ENCODE measurements around the gene C16orf95.

The C16orf95 gene

GRCh38 chr16:87352818-87353217 is 35.6 kb upstream of the C16orf95 start:
- Mint-ChIP-seq H3K27ac (no peak overlapping the region), H3K4me3 (no peak overlapping the region), H3K36me3 (ENCODE audit: low read depth) (peaks cover 10% of the 10 kb centered on the region), H3K9me3 (no peaks in the 10 kb centered on the region), H3K4me1 (no peaks in the 10 kb centered on the region), H3K27me3 (no peaks in the 10 kb centered on the region)
- DNase-seq (no peak), ATAC-seq (no peak)

- H3K4me3 Mint-ChIP-seq = no peak overlapping the region
- no peak for DNase-seq
- H3K27ac Mint-ChIP-seq = no peak overlapping the region
These were observed 34.1 kb upstream of the C16orf95 start for GRCh38 chr16:87351320-87351698.

DNA sequence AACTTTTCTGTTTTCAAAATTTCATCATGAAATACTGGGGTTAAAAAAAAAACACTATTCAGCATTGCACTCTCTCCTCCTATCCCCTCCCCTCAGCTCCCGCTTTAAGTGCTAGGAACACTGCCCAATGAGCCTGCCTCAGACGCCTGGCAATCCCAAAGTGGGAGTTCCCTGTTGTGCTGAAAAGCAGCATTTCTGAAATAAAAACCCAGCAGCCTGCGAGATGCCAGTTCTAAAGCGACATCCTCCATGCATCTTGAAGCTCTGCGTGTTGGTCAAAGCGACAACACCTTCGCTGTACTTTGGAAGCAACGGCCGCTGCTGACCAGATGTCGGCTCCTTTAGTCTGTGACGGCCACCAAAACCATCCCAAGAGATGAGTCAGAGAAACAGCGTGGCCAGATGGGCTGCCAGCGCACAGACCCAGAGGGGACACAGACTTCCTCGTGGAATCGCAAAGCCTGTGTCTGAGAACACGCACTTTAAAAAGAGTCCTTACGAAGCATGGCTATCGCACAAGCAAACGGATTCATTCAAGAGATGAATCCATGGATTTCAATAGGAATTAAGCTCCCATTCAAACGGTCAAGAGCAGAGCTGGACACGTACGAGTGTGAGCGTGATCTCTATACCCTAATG is 33.6 kb upstream of the C16orf95 start:
- ATAC-seq (no peak), DNase-seq (no peak)
- Mint-ChIP-seq H3K9me3 (no peaks in the 10 kb centered on the region), H3K27me3 (no peaks in the 10 kb centered on the region), H3K36me3 (ENCODE audit: low read depth) (peaks cover 9% of the 10 kb centered on the region), H3K4me3 (no peak overlapping the region), H3K27ac (no peak overlapping the region), H3K4me1 (peaks cover under 1% of the 10 kb centered on the region)

More at GRCh38 chr16:87351320-87351698, 34.1 kb upstream of the C16orf95 start:
- no peaks in the 10 kb centered on the region for H3K4me1 Mint-ChIP-seq
- no peaks in the 10 kb centered on the region for H3K27me3 Mint-ChIP-seq
- H3K9me3 Mint-ChIP-seq = no peaks in the 10 kb centered on the region
- H3K36me3 Mint-ChIP-seq (ENCODE audit: low read depth) = peaks cover 9% of the 10 kb centered on the region
- no peak for ATAC-seq

GRCh38 chr16:87350031-87350430 is 32.8 kb upstream of the C16orf95 start:
- Mint-ChIP-seq H3K27me3 (no peaks in the 10 kb centered on the region), H3K4me3 (no peak overlapping the region), H3K9me3 (no peaks in the 10 kb centered on the region), H3K36me3 (ENCODE audit: low read depth) (peaks cover 10% of the 10 kb centered on the region), H3K27ac (no peak overlapping the region), H3K4me1 (peaks cover 7% of the 10 kb centered on the region)
- ATAC-seq = no peak
- no peak for DNase-seq

DNA sequence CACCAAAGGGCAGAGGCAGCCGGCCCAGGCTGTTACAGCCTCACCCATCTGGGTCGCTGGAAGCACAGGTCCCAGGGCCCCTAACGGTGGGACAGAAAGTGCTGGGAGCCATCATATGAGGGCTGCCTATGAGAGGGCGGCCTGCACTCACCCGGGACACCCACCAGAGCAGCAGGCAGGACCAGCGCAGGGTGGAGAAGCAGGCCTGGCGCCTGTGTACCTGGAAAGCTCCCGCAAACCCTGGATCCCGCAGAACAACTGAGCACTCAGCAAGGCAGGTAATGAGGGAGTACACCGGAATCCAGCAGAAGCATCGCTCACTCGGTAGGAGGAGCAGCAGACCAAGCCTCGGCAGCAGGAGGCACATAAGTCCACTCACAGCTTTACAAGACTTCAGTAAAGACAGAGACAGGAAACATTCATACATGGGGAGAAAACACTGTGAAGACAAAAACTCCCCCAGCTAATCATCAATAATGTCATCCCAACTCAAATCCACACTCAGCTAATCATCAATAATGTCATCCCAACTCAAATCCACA is 31.5 kb upstream of the C16orf95 start:
- no peak overlapping the region for H3K4me3 Mint-ChIP-seq
- peaks cover 15% of the 10 kb centered on the region for H3K36me3 Mint-ChIP-seq (ENCODE audit: low read depth)
- ATAC-seq (no peak), DNase-seq (no peak)
- peaks cover 18% of the 10 kb centered on the region for H3K4me1 Mint-ChIP-seq
- H3K27ac Mint-ChIP-seq = no peak overlapping the region
- no peaks in the 10 kb centered on the region for H3K27me3 Mint-ChIP-seq
- no peaks in the 10 kb centered on the region for H3K9me3 Mint-ChIP-seq

DNA sequence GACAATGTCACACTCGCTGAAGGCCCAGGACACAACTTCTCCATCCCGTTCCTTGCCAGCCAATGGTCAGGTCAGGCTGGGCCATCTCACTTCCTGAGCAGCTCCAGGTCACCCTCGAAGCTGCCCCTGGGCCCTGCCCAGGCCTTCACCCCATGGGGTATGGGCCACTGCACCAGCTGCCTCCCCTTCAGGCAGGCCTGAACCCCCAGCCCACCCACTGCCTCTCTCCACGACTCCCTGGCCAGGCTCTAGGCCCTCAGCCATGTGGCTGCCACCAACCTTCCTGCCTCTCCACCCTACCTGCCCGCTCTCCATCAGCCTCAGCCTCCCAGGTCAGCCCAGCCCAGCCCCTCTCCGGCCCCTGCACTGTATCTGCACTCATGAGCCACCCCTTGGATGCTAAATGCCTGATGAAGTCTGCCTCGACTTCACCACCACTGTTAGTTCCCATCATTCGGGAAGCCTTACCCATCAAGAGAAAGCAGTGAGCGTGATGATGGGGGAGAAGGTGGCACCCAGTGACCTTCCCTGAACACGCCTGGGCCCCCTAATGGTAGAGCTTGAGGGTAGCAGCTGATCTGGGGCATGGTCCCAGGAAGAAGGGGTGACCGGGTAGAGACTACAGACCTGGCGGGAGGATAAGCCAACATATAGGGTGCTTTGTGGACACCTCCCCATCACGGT is 30.9 kb upstream of the C16orf95 start:
- H3K27me3 Mint-ChIP-seq = no peaks in the 10 kb centered on the region
- ATAC-seq = no peak

DNA sequence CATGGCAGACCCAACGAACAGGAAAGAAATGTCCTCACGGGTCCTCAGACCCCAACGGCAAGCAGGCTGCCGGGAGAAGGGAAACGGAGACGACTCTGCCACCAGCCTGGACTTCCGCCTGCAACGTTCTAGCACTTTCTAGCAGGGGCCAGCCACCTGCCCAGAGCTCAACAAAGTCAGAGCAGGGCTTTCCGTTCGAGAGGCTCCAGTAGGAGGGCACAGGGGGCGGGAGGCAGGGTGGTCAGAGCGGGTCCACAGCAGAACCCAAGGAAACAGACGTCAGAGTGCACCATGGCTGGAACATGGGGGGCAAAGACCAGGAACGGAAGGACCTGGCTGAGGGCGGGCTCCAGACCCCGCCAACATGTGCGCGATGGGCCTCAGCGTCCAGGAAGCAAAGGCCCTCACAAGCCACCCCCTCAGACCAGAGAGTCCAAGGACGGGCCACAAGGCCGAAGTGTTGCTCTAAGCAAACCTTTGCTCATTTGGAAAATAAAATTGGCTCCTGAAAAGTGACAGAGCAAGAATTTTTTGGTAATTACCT is 29.4 kb upstream of the C16orf95 start:
- H3K4me3 Mint-ChIP-seq = no peak overlapping the region
- H3K27me3 Mint-ChIP-seq = no peaks in the 10 kb centered on the region
- ATAC-seq = no peak
- peaks cover 26% of the 10 kb centered on the region for H3K36me3 Mint-ChIP-seq (ENCODE audit: low read depth)
- peaks cover 23% of the 10 kb centered on the region for H3K4me1 Mint-ChIP-seq
- H3K27ac Mint-ChIP-seq = no peak overlapping the region
- no peak for DNase-seq
- no peaks in the 10 kb centered on the region for H3K9me3 Mint-ChIP-seq

More for the DNA sequence above, 30.9 kb upstream of the C16orf95 start:
- H3K36me3 Mint-ChIP-seq (ENCODE audit: low read depth) = peaks cover 17% of the 10 kb centered on the region
- peaks cover 21% of the 10 kb centered on the region for H3K4me1 Mint-ChIP-seq
- H3K4me3 Mint-ChIP-seq = no peak overlapping the region
- H3K9me3 Mint-ChIP-seq = no peaks in the 10 kb centered on the region
- no peak overlapping the region for H3K27ac Mint-ChIP-seq
- no peak for DNase-seq

DNA sequence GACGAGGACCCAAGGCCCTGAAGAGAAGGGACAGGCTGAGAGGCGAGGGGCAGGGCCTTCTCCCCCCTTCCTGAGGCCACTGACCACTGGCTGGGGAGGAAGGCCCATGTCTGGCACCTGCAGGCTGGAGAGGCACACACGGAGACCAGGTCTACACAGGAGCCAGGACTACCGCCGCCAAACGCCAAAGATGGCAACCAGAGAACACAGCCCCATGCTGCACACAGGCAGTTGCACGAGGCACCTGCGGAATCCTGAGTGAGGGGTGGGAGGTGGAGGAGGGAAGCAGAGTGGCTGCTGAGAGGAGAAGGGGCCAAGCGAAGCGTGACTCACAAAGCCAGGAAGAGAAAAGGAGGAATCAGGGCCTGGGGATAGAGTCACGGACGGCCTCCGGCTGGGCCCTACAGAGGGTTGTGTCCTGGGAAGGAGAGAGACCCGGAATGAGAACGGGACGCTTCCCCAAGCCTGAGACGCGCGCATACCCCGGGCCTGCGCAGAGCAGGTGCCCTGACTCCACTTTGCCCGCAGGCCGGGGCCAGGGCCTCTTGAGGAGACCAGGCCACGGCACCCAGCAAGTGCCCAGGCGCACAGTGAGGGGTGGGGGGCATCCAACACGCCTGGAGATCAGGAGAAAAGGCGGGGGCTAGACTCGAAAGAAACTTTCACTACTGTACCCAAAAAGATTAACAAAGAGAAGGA is 28.7 kb upstream of the C16orf95 start:
- H3K27me3 Mint-ChIP-seq = no peaks in the 10 kb centered on the region
- DNase-seq (no peak), ATAC-seq (no peak)
- H3K9me3 Mint-ChIP-seq = no peaks in the 10 kb centered on the region
- H3K36me3 Mint-ChIP-seq (ENCODE audit: low read depth) = peaks cover 28% of the 10 kb centered on the region
- peak overlapping the region; percentile 92 for H3K27ac Mint-ChIP-seq
- H3K4me3 Mint-ChIP-seq = peak overlapping the region; percentile 60
- peaks cover 23% of the 10 kb centered on the region for H3K4me1 Mint-ChIP-seq

GRCh38 chr16:87344931-87345631 is 27.9 kb upstream of the C16orf95 start:
- no peaks in the 10 kb centered on the region for H3K9me3 Mint-ChIP-seq
- H3K4me1 Mint-ChIP-seq = peaks cover 23% of the 10 kb centered on the region
- no peaks in the 10 kb centered on the region for H3K27me3 Mint-ChIP-seq
- H3K27ac Mint-ChIP-seq = peak overlapping the region; percentile 92
- H3K4me3 Mint-ChIP-seq = peak overlapping the region; percentile 60
- DNase-seq = peak; percentile 52
- ATAC-seq = peak; percentile 55
- peaks cover 35% of the 10 kb centered on the region for H3K36me3 Mint-ChIP-seq (ENCODE audit: low read depth)

GRCh38 chr16:87344165-87344930 is 27.2 kb upstream of the C16orf95 start:
- DNase-seq (no peak), ATAC-seq (no peak)
- Mint-ChIP-seq H3K27me3 (no peaks in the 10 kb centered on the region), H3K4me3 (no peak overlapping the region), H3K27ac (no peak overlapping the region), H3K9me3 (no peaks in the 10 kb centered on the region), H3K4me1 (peaks cover 23% of the 10 kb centered on the region), H3K36me3 (ENCODE audit: low read depth) (peaks cover 38% of the 10 kb centered on the region)

DNA sequence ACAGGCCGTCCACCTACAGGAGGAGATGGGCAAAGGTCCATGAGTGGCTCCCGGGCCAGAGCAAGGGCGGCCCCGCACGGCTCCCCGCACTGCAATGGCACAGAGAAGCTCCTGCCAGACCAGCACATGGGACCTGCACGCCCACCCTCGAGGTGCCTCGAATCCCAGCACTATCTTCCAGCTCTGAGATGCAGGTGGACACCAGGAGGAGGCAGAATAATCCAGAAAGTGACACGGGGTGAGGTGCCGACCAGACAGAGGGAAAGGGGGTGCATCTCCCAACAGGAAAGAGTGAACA is 26.5 kb upstream of the C16orf95 start:
- no peaks in the 10 kb centered on the region for H3K27me3 Mint-ChIP-seq
- no peak overlapping the region for H3K4me3 Mint-ChIP-seq
- H3K9me3 Mint-ChIP-seq = no peaks in the 10 kb centered on the region
- no peak for ATAC-seq
- DNase-seq = no peak
- H3K36me3 Mint-ChIP-seq (ENCODE audit: low read depth) = peaks cover 39% of the 10 kb centered on the region
- H3K4me1 Mint-ChIP-seq = peaks cover 26% of the 10 kb centered on the region
- no peak overlapping the region for H3K27ac Mint-ChIP-seq

- no peak overlapping the region for H3K27ac Mint-ChIP-seq
- no peaks in the 10 kb centered on the region for H3K9me3 Mint-ChIP-seq
- no peaks in the 10 kb centered on the region for H3K27me3 Mint-ChIP-seq
- ATAC-seq = no peak
- H3K36me3 Mint-ChIP-seq (ENCODE audit: low read depth) = peaks cover 40% of the 10 kb centered on the region
- peaks cover 27% of the 10 kb centered on the region for H3K4me1 Mint-ChIP-seq
- DNase-seq = no peak
- no peak overlapping the region for H3K4me3 Mint-ChIP-seq
These were observed 26.0 kb upstream of the C16orf95 start for GRCh38 chr16:87342978-87343752.

GRCh38 chr16:87342504-87342903 is 25.3 kb upstream of the C16orf95 start:
- Mint-ChIP-seq H3K4me1 (peaks cover 31% of the 10 kb centered on the region), H3K9me3 (no peaks in the 10 kb centered on the region), H3K27ac (no peak overlapping the region), H3K27me3 (no peaks in the 10 kb centered on the region), H3K4me3 (no peak overlapping the region), H3K36me3 (ENCODE audit: low read depth) (peaks cover 42% of the 10 kb centered on the region)
- ATAC-seq (no peak), DNase-seq (no peak)

Data from activated naive CD8-positive, alpha-beta T cell treated with anti-CD3 and anti-CD28 coated beads, Interleukin-2, amount 50 U/mL, for 24 hours (primary cell).